ENCODE data around the gene WAPL.

WAPL gene

GRCh38 chr10:86497621-86498020 lies 24.0 kb downstream of the WAPL start:
- H3K36me3 ChIP-seq (ENCODE audit: control insufficient read depth, insufficient read depth, low read length), result no peaks in the 10 kb centered on the region
- TF ChIP-seq, protein P1, sequence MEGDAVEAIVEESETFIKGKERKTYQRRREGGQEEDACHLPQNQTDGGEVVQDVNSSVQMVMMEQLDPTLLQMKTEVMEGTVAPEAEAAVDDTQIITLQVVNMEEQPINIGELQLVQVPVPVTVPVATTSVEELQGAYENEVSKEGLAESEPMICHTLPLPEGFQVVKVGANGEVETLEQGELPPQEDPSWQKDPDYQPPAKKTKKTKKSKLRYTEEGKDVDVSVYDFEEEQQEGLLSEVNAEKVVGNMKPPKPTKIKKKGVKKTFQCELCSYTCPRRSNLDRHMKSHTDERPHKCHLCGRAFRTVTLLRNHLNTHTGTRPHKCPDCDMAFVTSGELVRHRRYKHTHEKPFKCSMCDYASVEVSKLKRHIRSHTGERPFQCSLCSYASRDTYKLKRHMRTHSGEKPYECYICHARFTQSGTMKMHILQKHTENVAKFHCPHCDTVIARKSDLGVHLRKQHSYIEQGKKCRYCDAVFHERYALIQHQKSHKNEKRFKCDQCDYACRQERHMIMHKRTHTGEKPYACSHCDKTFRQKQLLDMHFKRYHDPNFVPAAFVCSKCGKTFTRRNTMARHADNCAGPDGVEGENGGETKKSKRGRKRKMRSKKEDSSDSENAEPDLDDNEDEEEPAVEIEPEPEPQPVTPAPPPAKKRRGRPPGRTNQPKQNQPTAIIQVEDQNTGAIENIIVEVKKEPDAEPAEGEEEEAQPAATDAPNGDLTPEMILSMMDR (IDR thresholded peaks at IDR 0.05), result no peak
- H3K27ac ChIP-seq, result no peak overlapping the region
- H3K9me3 ChIP-seq (ENCODE audit: control insufficient read depth, low read length), result no peaks in the 10 kb centered on the region
- peaks cover 18% of the 10 kb centered on the region for H3K79me2 ChIP-seq
- no peak overlapping the region for H3K4me2 ChIP-seq (ENCODE audit: low read length)
- H3K4me1 ChIP-seq, result no peaks in the 10 kb centered on the region
- no peak overlapping the region for H3K4me3 ChIP-seq (ENCODE audit: low read depth, low read length)
- H3K27me3 ChIP-seq (ENCODE audit: control insufficient read depth, insufficient read depth, low read length), result no peaks in the 10 kb centered on the region
- H2AFZ ChIP-seq, result no peak overlapping the region
- H3K9ac ChIP-seq, result no peak overlapping the region

- TF ChIP-seq, protein P1 (IDR thresholded peaks at IDR 0.05), result no peak
- Histone ChIP-seq H3K4me3 (ENCODE audit: low read depth, low read length) (no peak overlapping the region), H3K27me3 (ENCODE audit: control insufficient read depth, insufficient read depth, low read length) (no peaks in the 10 kb centered on the region), H3K79me2 (peaks cover 27% of the 10 kb centered on the region), H3K4me1 (no peaks in the 10 kb centered on the region), H3K36me3 (ENCODE audit: control insufficient read depth, insufficient read depth, low read length) (no peaks in the 10 kb centered on the region), H3K4me2 (ENCODE audit: low read length) (no peak overlapping the region), H3K27ac (no peak overlapping the region), H3K9me3 (ENCODE audit: control insufficient read depth, low read length) (no peaks in the 10 kb centered on the region), H3K9ac (no peak overlapping the region), H2AFZ (no peak overlapping the region)
Observed at GRCh38 chr10:86489960-86490612, 31.5 kb downstream of the WAPL start.

DNA sequence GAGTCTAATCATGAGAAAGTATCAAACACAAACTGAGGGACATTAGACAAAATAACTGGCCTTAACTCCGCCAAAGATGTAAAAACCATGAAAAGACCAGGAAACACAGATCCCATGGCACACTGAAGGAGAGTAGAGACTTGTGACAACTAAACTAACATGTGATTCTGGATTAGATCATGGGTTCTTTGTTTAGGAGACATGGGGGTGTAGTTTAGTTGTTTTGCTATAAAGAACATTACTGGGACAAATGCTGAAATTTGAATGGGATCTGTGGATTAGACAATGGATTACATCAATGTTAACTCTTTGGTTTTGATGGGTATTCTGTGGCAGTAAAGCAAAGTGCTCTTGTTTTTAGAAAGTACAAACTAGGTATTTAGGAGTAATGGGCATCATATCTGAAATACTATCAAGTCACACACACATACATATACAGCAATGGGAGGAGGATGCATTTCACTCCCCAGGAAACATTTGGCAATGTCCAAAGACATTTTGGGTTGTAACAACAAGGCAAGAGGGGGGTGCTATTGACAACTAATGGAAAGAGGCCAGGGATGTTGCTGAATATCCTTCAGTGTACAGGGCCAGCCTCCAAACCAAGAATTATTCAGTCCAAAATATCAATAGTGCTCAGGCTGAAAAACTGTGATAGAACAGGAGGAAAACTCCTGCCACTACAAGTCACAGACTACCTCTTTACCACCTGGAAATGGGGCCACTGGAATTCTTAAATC lies 32.4 kb downstream of the WAPL start:
- TF ChIP-seq, protein P1 (IDR thresholded peaks at IDR 0.05), result no peak
- Histone ChIP-seq H3K27me3 (ENCODE audit: control insufficient read depth, insufficient read depth, low read length) (no peaks in the 10 kb centered on the region), H3K9me3 (ENCODE audit: control insufficient read depth, low read length) (no peaks in the 10 kb centered on the region), H3K79me2 (peaks cover 26% of the 10 kb centered on the region), H3K27ac (no peak overlapping the region), H2AFZ (no peak overlapping the region), H3K9ac (no peak overlapping the region), H3K4me1 (no peaks in the 10 kb centered on the region), H3K4me3 (ENCODE audit: low read depth, low read length) (no peak overlapping the region), H3K36me3 (ENCODE audit: control insufficient read depth, insufficient read depth, low read length) (no peaks in the 10 kb centered on the region), H3K4me2 (ENCODE audit: low read length) (no peak overlapping the region)

- Histone ChIP-seq H3K4me2 (ENCODE audit: low read length) (no peak overlapping the region), H3K4me3 (ENCODE audit: low read depth, low read length) (no peak overlapping the region), H3K9me3 (ENCODE audit: control insufficient read depth, low read length) (no peaks in the 10 kb centered on the region), H3K4me1 (no peaks in the 10 kb centered on the region), H3K79me2 (peaks cover 10% of the 10 kb centered on the region), H3K27ac (no peak overlapping the region), H2AFZ (no peak overlapping the region), H3K27me3 (ENCODE audit: control insufficient read depth, insufficient read depth, low read length) (no peaks in the 10 kb centered on the region), H3K9ac (no peak overlapping the region), H3K36me3 (ENCODE audit: control insufficient read depth, insufficient read depth, low read length) (no peaks in the 10 kb centered on the region)
- TF ChIP-seq, protein P1 (IDR thresholded peaks at IDR 0.05), result no peak
Observed at GRCh38 chr10:86486856-86487255, 34.7 kb downstream of the WAPL start.

Data from parathyroid adenoma (tissue), 2 donors.